Transverse colon (tissue), 3 donors: ENCODE data around the gene OR12D2.

ENCODE experiments used
- EP300 ChIP-seq: sonication (generic); formaldehyde crosslinking; IDR thresholded peaks from one replicate; pipeline ENCODE4 v1.6.1; 2017; ENCODE audit warnings: antibody characterized with exemption, low read depth
- POLR2A ChIP-seq: fragments of 450-650 bp; IDR thresholded peaks from one replicate; pipeline ENCODE4 v1.6.1; 2016; ENCODE audit warnings: antibody characterized with exemption, mild to moderate bottlenecking, moderate library complexity
- TF ChIP-seq, protein P1 (sequence below), 5 experiments: fragments of 200-600 bp in 3 of 5; fragments of 450-650 bp in 2 of 5; sonication (generic) in 3 of 5; IDR thresholded peaks; 1 replicate in 2 of 5; 2 replicates in 3 of 5; pipeline ENCODE4 v1.5.1; 2016 to 2017; ENCODE audit warnings: antibody characterized with exemption in 5 of 5, inconsistent platforms in 3 of 5, mild to moderate bottlenecking in 2 of 5, moderate library complexity in 1 of 5

DNA sequence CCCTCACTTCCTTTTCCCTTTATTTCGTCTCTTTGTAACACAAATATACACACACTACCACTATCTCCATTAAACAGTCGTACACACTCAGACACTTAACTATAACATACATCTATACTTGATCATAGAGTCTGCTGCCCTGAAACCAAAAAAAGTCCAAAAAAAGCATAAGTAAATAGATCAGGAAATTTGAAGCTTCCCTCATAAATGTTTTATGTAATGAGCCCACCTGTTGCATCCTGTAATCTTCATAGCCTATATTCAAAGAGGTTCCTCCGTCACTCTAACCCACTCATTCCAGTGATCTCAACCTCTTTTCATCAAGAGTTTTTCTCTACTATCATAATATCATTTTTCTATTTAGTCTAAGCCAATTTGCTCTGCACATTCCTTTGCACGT is 6.9 kb upstream of the OR12D2 start:
- TF ChIP-seq, protein P1, sequence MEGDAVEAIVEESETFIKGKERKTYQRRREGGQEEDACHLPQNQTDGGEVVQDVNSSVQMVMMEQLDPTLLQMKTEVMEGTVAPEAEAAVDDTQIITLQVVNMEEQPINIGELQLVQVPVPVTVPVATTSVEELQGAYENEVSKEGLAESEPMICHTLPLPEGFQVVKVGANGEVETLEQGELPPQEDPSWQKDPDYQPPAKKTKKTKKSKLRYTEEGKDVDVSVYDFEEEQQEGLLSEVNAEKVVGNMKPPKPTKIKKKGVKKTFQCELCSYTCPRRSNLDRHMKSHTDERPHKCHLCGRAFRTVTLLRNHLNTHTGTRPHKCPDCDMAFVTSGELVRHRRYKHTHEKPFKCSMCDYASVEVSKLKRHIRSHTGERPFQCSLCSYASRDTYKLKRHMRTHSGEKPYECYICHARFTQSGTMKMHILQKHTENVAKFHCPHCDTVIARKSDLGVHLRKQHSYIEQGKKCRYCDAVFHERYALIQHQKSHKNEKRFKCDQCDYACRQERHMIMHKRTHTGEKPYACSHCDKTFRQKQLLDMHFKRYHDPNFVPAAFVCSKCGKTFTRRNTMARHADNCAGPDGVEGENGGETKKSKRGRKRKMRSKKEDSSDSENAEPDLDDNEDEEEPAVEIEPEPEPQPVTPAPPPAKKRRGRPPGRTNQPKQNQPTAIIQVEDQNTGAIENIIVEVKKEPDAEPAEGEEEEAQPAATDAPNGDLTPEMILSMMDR (IDR thresholded peaks at IDR 0.05): no peak
- no peak for TF ChIP-seq POLR2A
- TF ChIP-seq EP300: no peak
